Mesendoderm (in vitro differentiated cells): ENCODE data around the gene YBEY.

Experiments used
- DNase-seq: peaks from one replicate; pipeline ENCODE4 v3.0.0; 2013
- H2AK5ac ChIP-seq: 2 replicates; pipeline ENCODE4 v1.6.1; 2013; ENCODE audit warnings: low read length, inconsistent platforms
- H2BK120ac ChIP-seq: 2 replicates; pipeline ENCODE4 v1.6.1; 2013; ENCODE audit warnings: low read depth, mild to moderate bottlenecking, low read length, moderate library complexity, mixed read lengths
- H2BK15ac ChIP-seq: replicated peaks from 2 replicates; pipeline ENCODE4 v1.6.1; 2013; ENCODE audit warnings: low read depth, mild to moderate bottlenecking, moderate library complexity
- H2BK5ac ChIP-seq: 2 replicates; pipeline ENCODE4 v1.6.1; 2013; ENCODE audit warnings: low read length, inconsistent platforms
- H3K18ac ChIP-seq: 2 replicates; pipeline ENCODE4 v1.6.1; 2013; ENCODE audit warnings: mild to moderate bottlenecking, low read length, mixed read lengths
- H3K23ac ChIP-seq: one replicate; pipeline ENCODE4 v1.6.1; 2013; ENCODE audit warnings: low read length
- H3K27ac ChIP-seq: 2 replicates; pipeline ENCODE4 v1.5.1; 2013; ENCODE audit warnings: low read depth, mild to moderate bottlenecking, inconsistent platforms, low read length, moderate library complexity
- H3K27me3 ChIP-seq: 2 replicates; pipeline ENCODE4 v1.6.1; 2013; ENCODE audit warnings: low read length, control low read depth, mild to moderate bottlenecking, inconsistent platforms; ENCODE audit not compliant: insufficient read depth, poor library complexity
- H3K36me3 ChIP-seq: 2 replicates; pipeline ENCODE4 v1.6.1; 2013; ENCODE audit warnings: low read length, inconsistent platforms; ENCODE audit not compliant: control insufficient read depth, insufficient read depth
- H3K4ac ChIP-seq: one replicate; pipeline ENCODE4 v1.6.1; 2013; ENCODE audit warnings: low read depth, mild to moderate bottlenecking, low read length, moderate library complexity
- H3K4me1 ChIP-seq: 2 replicates; pipeline ENCODE4 v1.6.1; 2013; ENCODE audit warnings: low read depth, low read length, inconsistent platforms; ENCODE audit not compliant: control insufficient read depth
- H3K4me2 ChIP-seq: 2 replicates; pipeline ENCODE4 v1.6.1; 2013; ENCODE audit warnings: low read length
- H3K4me3 ChIP-seq: 2 replicates; pipeline ENCODE4 v1.5.1; 2013; ENCODE audit warnings: mild to moderate bottlenecking, low read length
- H3K56ac ChIP-seq: one replicate; pipeline ENCODE4 v1.6.1; 2013; ENCODE audit warnings: low read length
- H3K79me1 ChIP-seq: 2 replicates; pipeline ENCODE4 v1.6.1; 2013; ENCODE audit warnings: low read length, inconsistent platforms
- H3K79me2 ChIP-seq: 2 replicates; pipeline ENCODE4 v1.6.1; 2013; ENCODE audit warnings: mild to moderate bottlenecking, low read length; ENCODE audit not compliant: control insufficient read depth, insufficient read depth
- H3K9ac ChIP-seq: 2 replicates; pipeline ENCODE4 v1.6.1; 2013; ENCODE audit warnings: low read length, inconsistent platforms
- H4K5ac ChIP-seq: one replicate; pipeline ENCODE4 v1.6.1; 2013; ENCODE audit warnings: low read length
- H4K8ac ChIP-seq: one replicate; pipeline ENCODE4 v1.6.1; 2013; ENCODE audit warnings: low read depth, mild to moderate bottlenecking, control low read depth, low read length, moderate library complexity
- WGBS: extraction: QIAGEN DNeasy Blood & Tissue Kit; methylation state at CpG from one replicate; pipeline ENCODE4 v1.1.7; 2013; ENCODE audit warnings: low lambda C conversion rate, missing lambda C conversion rate; ENCODE audit not compliant: insufficient coverage; ENCODE audit errors: extremely low coverage; 5-methylcytosine and 5-hydroxymethylcytosine counted together

Gene YBEY

GRCh38 chr21:46264690-46265144 lies 21.4 kb upstream of the YBEY start:
- Histone ChIP-seq H3K4me3 (no peak overlapping the region), H3K27ac (no peak overlapping the region), H3K27me3 (no peaks in the 10 kb centered on the region), H3K79me1 (no peaks in the 10 kb centered on the region), H3K9ac (no peak overlapping the region), H3K4me1 (no peaks in the 10 kb centered on the region), H3K56ac (no peak overlapping the region), H4K5ac (no peak overlapping the region), H2BK120ac (no peak overlapping the region), H3K4ac (no peak overlapping the region), H3K18ac (no peak overlapping the region), H3K36me3 (peaks cover 29% of the 10 kb centered on the region), H2AK5ac (no peak overlapping the region), H3K79me2 (no peaks in the 10 kb centered on the region), H3K23ac (no peak overlapping the region), H4K8ac (no peak overlapping the region), H2BK15ac (no peak overlapping the region), H3K4me2 (no peak overlapping the region), H2BK5ac (no peak overlapping the region)
- no peak for DNase-seq
- WGBS = no CpG with 5 or more reads among the region's 13 CpGs

GRCh38 chr21:46265736-46266525 lies 20.2 kb upstream of the YBEY start:
- WGBS = no CpG with 5 or more reads among the region's 26 CpGs
- no peak overlapping the region for H2BK15ac ChIP-seq
- H3K18ac ChIP-seq = no peak overlapping the region
- DNase-seq = no peak
- H4K5ac ChIP-seq = no peak overlapping the region
- no peaks in the 10 kb centered on the region for H3K79me1 ChIP-seq
- H3K23ac ChIP-seq = no peak overlapping the region
- no peaks in the 10 kb centered on the region for H3K4me1 ChIP-seq
- H4K8ac ChIP-seq = no peak overlapping the region
- H3K4me2 ChIP-seq = no peak overlapping the region
- no peak overlapping the region for H3K4ac ChIP-seq
- H3K56ac ChIP-seq = no peak overlapping the region
- no peak overlapping the region for H3K9ac ChIP-seq
- no peaks in the 10 kb centered on the region for H3K27me3 ChIP-seq
- H3K27ac ChIP-seq = no peak overlapping the region
- no peak overlapping the region for H2BK5ac ChIP-seq
- peaks cover 31% of the 10 kb centered on the region for H3K36me3 ChIP-seq
- H2AK5ac ChIP-seq = no peak overlapping the region
- H2BK120ac ChIP-seq = no peak overlapping the region
- H3K4me3 ChIP-seq = no peak overlapping the region
- no peaks in the 10 kb centered on the region for H3K79me2 ChIP-seq

GRCh38 chr21:46266946-46267345 lies 19.2 kb upstream of the YBEY start:
- H3K27me3 ChIP-seq = no peaks in the 10 kb centered on the region
- H3K4me1 ChIP-seq = no peaks in the 10 kb centered on the region
- DNase-seq = no peak
- H2AK5ac ChIP-seq = no peak overlapping the region
- H3K79me1 ChIP-seq = no peaks in the 10 kb centered on the region
- no CpG with 5 or more reads among the region's 19 CpGs for WGBS
- H2BK5ac ChIP-seq = no peak overlapping the region
- no peak overlapping the region for H3K56ac ChIP-seq
- no peak overlapping the region for H3K9ac ChIP-seq
- no peak overlapping the region for H2BK15ac ChIP-seq
- H3K4ac ChIP-seq = no peak overlapping the region
- no peak overlapping the region for H3K27ac ChIP-seq
- H3K36me3 ChIP-seq = peaks cover 29% of the 10 kb centered on the region
- no peak overlapping the region for H4K5ac ChIP-seq
- H2BK120ac ChIP-seq = no peak overlapping the region
- no peak overlapping the region for H4K8ac ChIP-seq
- H3K23ac ChIP-seq = no peak overlapping the region
- H3K79me2 ChIP-seq = no peaks in the 10 kb centered on the region
- H3K4me2 ChIP-seq = no peak overlapping the region
- H3K18ac ChIP-seq = no peak overlapping the region
- H3K4me3 ChIP-seq = no peak overlapping the region

- DNase-seq = no peak
- H2BK5ac ChIP-seq = no peak overlapping the region
- no peak overlapping the region for H3K4me3 ChIP-seq
- H3K4me2 ChIP-seq = no peak overlapping the region
- H3K79me1 ChIP-seq = no peaks in the 10 kb centered on the region
- no peak overlapping the region for H2BK120ac ChIP-seq
- H2BK15ac ChIP-seq = no peak overlapping the region
- H3K4me1 ChIP-seq = no peaks in the 10 kb centered on the region
- H3K79me2 ChIP-seq = no peaks in the 10 kb centered on the region
- H3K36me3 ChIP-seq = peaks cover 39% of the 10 kb centered on the region
- H3K56ac ChIP-seq = no peak overlapping the region
- no peak overlapping the region for H4K5ac ChIP-seq
- WGBS = no CpG with 5 or more reads among the region's 13 CpGs
- no peak overlapping the region for H3K9ac ChIP-seq
- H3K27ac ChIP-seq = no peak overlapping the region
- H4K8ac ChIP-seq = no peak overlapping the region
- H3K27me3 ChIP-seq = no peaks in the 10 kb centered on the region
- H3K4ac ChIP-seq = no peak overlapping the region
- H2AK5ac ChIP-seq = no peak overlapping the region
- no peak overlapping the region for H3K18ac ChIP-seq
- H3K23ac ChIP-seq = no peak overlapping the region
Observed at GRCh38 chr21:46268371-46268770, 17.8 kb upstream of the YBEY start.

- H2BK120ac ChIP-seq = no peak overlapping the region
- H3K4me3 ChIP-seq = no peak overlapping the region
- H3K9ac ChIP-seq = no peak overlapping the region
- H3K23ac ChIP-seq = no peak overlapping the region
- H3K4ac ChIP-seq = no peak overlapping the region
- H2BK5ac ChIP-seq = no peak overlapping the region
- H3K56ac ChIP-seq = no peak overlapping the region
- H3K4me2 ChIP-seq = no peak overlapping the region
- no CpG with 5 or more reads among the region's 10 CpGs for WGBS
- no peaks in the 10 kb centered on the region for H3K4me1 ChIP-seq
- no peak overlapping the region for H3K18ac ChIP-seq
- H3K79me2 ChIP-seq = no peaks in the 10 kb centered on the region
- no peak overlapping the region for H4K8ac ChIP-seq
- H3K27me3 ChIP-seq = no peaks in the 10 kb centered on the region
- no peak overlapping the region for H3K27ac ChIP-seq
- peaks cover 38% of the 10 kb centered on the region for H3K36me3 ChIP-seq
- H2BK15ac ChIP-seq = no peak overlapping the region
- no peak for DNase-seq
- H3K79me1 ChIP-seq = no peaks in the 10 kb centered on the region
- H2AK5ac ChIP-seq = no peak overlapping the region
- no peak overlapping the region for H4K5ac ChIP-seq
Observed at GRCh38 chr21:46269466-46269865, 16.7 kb upstream of the YBEY start.

- Histone ChIP-seq H2BK15ac (no peak overlapping the region), H2AK5ac (no peak overlapping the region), H2BK5ac (no peak overlapping the region), H3K27ac (no peak overlapping the region), H3K4ac (no peak overlapping the region), H3K4me2 (no peak overlapping the region), H3K79me2 (no peaks in the 10 kb centered on the region), H4K8ac (no peak overlapping the region), H4K5ac (no peak overlapping the region), H3K56ac (no peak overlapping the region), H3K36me3 (peaks cover 32% of the 10 kb centered on the region), H3K27me3 (no peaks in the 10 kb centered on the region), H2BK120ac (no peak overlapping the region), H3K9ac (no peak overlapping the region), H3K23ac (no peak overlapping the region), H3K4me3 (no peak overlapping the region), H3K79me1 (no peaks in the 10 kb centered on the region), H3K18ac (no peak overlapping the region), H3K4me1 (no peaks in the 10 kb centered on the region)
- no CpG with 5 or more reads among the region's 14 CpGs for WGBS
- DNase-seq = no peak
Observed at GRCh38 chr21:46273341-46273740, 12.8 kb upstream of the YBEY start.
